ENCODE measurements around the gene TSPAN14. TPM values are rescaled to one million over a fixed set of nuclear protein-coding genes. Genes with fewer than 3 reads are reported as not detected.

The TSPAN14 gene
- total RNA-seq, 1 experiment from 2014 or later: 46.8 TPM

DNA sequence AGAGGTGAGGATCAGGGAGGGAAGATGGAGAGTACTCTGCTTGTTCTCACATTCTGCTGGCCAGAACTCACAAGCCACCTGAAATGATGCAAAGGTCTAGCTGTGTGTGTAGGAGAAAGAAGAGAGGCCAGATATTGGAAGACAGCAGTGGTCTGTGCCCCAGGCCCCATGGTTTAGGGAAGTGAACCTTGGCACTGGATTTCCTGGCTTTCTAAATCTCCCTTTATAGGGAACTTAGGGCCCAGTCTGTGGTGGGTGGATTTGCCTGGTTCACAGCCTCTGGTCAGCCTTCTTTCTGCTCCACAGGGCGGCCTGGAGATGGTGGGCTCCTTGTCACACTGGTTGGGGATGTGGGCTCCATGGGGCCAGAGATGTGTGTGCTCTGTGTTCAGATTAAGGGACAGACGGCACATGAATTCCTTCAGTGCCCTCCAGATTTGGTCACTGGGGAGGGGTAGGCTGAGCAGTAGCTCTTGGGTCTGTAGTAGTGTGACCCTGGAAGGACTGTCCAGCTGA, 74.1 kb downstream of the TSPAN14 start:
- DNase-seq: no peak
- no peak overlapping the region for H2AK5ac ChIP-seq (ENCODE audit: insufficient read length, low read length)
- no peak overlapping the region for H2BK120ac ChIP-seq (ENCODE audit: low read depth, low read length, poor library complexity, severe bottlenecking)
- no peak overlapping the region for H4K91ac ChIP-seq (ENCODE audit: insufficient read length, low read depth, low read length)
- no CpG with 5 or more reads among the region's 2 CpGs for WGBS (ENCODE audit: extremely low coverage, insufficient read length, low lambda C conversion rate)
- no peaks in the 10 kb centered on the region for H3K79me1 ChIP-seq (ENCODE audit: insufficient read depth, low read depth, low read length, poor library complexity, severe bottlenecking)
- no peak overlapping the region for H3K56ac ChIP-seq (ENCODE audit: insufficient read length, low read depth, low read length)
- no peak overlapping the region for H3T11ph ChIP-seq (ENCODE audit: low read length)
- H3K14ac ChIP-seq (ENCODE audit: insufficient read depth, low read length): no peak overlapping the region
- H3K23ac ChIP-seq (ENCODE audit: insufficient read length, low read depth, low read length): no peak overlapping the region
- peaks cover 5% of the 10 kb centered on the region; the same call in 1 of the 2 replicates for H3K4me1 ChIP-seq (ENCODE audit: insufficient read depth, low read length)
- H3K9me3 ChIP-seq (ENCODE audit: control insufficient read depth, low read depth, low read length): no peaks in the 10 kb centered on the region
- H3K79me2 ChIP-seq (ENCODE audit: insufficient read depth, low read length): no peaks in the 10 kb centered on the region
- H3K18ac ChIP-seq (ENCODE audit: insufficient read length, low read depth, low read length): no peak overlapping the region
- no peak overlapping the region for H3K4me2 ChIP-seq (ENCODE audit: insufficient read depth, insufficient read length, low read length)
- no peak overlapping the region for H2BK15ac ChIP-seq (ENCODE audit: low read depth, low read length)
- no peaks in the 10 kb centered on the region for H3K23me2 ChIP-seq (ENCODE audit: insufficient read length, low read depth, low read length, poor library complexity, severe bottlenecking)
- H3K4ac ChIP-seq (ENCODE audit: low read depth, low read length): no peak overlapping the region
- H3K27ac ChIP-seq (ENCODE audit: insufficient read length, low read depth, low read length): no peak overlapping the region
- H3K4me1 Mint-ChIP-seq: peaks cover 18% of the 10 kb centered on the region in 2 experiments
- H4K8ac ChIP-seq (replicated peaks; ENCODE audit: insufficient read length, low read depth, low read length): no peak overlapping the region
- TF ChIP-seq, protein P1, sequence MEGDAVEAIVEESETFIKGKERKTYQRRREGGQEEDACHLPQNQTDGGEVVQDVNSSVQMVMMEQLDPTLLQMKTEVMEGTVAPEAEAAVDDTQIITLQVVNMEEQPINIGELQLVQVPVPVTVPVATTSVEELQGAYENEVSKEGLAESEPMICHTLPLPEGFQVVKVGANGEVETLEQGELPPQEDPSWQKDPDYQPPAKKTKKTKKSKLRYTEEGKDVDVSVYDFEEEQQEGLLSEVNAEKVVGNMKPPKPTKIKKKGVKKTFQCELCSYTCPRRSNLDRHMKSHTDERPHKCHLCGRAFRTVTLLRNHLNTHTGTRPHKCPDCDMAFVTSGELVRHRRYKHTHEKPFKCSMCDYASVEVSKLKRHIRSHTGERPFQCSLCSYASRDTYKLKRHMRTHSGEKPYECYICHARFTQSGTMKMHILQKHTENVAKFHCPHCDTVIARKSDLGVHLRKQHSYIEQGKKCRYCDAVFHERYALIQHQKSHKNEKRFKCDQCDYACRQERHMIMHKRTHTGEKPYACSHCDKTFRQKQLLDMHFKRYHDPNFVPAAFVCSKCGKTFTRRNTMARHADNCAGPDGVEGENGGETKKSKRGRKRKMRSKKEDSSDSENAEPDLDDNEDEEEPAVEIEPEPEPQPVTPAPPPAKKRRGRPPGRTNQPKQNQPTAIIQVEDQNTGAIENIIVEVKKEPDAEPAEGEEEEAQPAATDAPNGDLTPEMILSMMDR (conservative IDR thresholded peaks at IDR 0.05): no peak
- no peaks in the 10 kb centered on the region for H4K20me1 ChIP-seq (ENCODE audit: control insufficient read depth, insufficient read depth, insufficient read length)
- H3K27ac Mint-ChIP-seq: peak overlapping the region in 2 of 3 experiments; percentile 17 to 57; a peak in 2 of 7 replicates
- no peak overlapping the region for H4K5ac ChIP-seq (ENCODE audit: insufficient read length, low read depth, low read length)
- peaks cover 0 to 9% (median 0%) of the 10 kb centered on the region in 3 experiments; a peak in 2 of 7 replicates for H3K36me3 Mint-ChIP-seq (ENCODE audit: insufficient read depth in 1 of 3, low read depth in 3 of 3)
- H2BK5ac ChIP-seq (ENCODE audit: insufficient read length, low read length): no peak overlapping the region
- H3K4me3 Mint-ChIP-seq: no peak overlapping the region
- peaks cover 1% of the 10 kb centered on the region; the same call in 1 of the 2 replicates for H3K27me3 Mint-ChIP-seq (ENCODE audit: low read depth)
- peaks cover 0 to 11% of the 10 kb centered on the region in 2 experiments; a peak in 2 of 5 replicates for H3K9me3 Mint-ChIP-seq
- H2AFZ ChIP-seq (ENCODE audit: low read length): no peak overlapping the region
- H3K9ac ChIP-seq (ENCODE audit: extremely low read depth, insufficient read length, low read length): no peak overlapping the region
- no peak overlapping the region for H2BK12ac ChIP-seq (ENCODE audit: insufficient read length, low read depth, low read length)
- H2BK20ac ChIP-seq (ENCODE audit: low read depth, low read length, poor library complexity, severe bottlenecking): no peak overlapping the region
- H3K27me3 ChIP-seq (ENCODE audit: insufficient read depth, low read length): no peaks in the 10 kb centered on the region
